HCT116 (cell line): ENCODE data around the gene SH3BP4. TPM values are rescaled to one million over a fixed set of nuclear protein-coding genes. Genes with fewer than 3 reads are reported as not detected.

Experiments
- ATAC-seq: fragments of 200-7000 bp; cut with Tn5 transposase; 2 replicates; pipeline ENCODE4 v1.9.1; 2020; ENCODE audit warnings: mild to moderate bottlenecking, moderate library complexity
- BruUV-seq: library from RNA; stranded (reverse); fragments of 400-500 nt; replicated peaks from 2 replicates; lab custom pipeline; 2021; lab: Mats Ljungman, UMichigan
- CTCF ChIA-PET: fragments of 300-600 bp; sonication (Branson Sonifier 250); formaldehyde crosslinking; loops from one replicate; lab custom pipeline; 2021; ENCODE audit warnings: antibody characterized with exemption; lab: Charles Lee
- POLR2A ChIA-PET: fragments of 300-600, 350-600 bp; sonication (Branson Sonifier 250); formaldehyde crosslinking; loops from one replicate; lab custom pipeline; 2021; ENCODE audit warnings: antibody characterized with exemption; lab: Charles Lee
- RAD21 ChIA-PET, 2 experiments: fragments of 300-600 bp; sonication (Branson Sonifier 250); formaldehyde crosslinking; loops; one replicate each; lab custom pipeline; 2023; ENCODE audit warnings: low total read pairs in 2 of 2; ENCODE audit not compliant: uncharacterized antibody in 2 of 2, unreplicated experiment in 2 of 2, low non-redundant PET in 1 of 2; lab: Charles Lee
- DNase-seq: peaks from one replicate; pipeline ENCODE4 v3.0.0-alpha.2; 2010; ENCODE audit warnings: low read depth, low spot score
- H2AFZ ChIP-seq: fragments of 200-600 bp; shearing (Covaris generic), sonication (generic); 2 replicates; pipeline ENCODE4 v1.6.1; 2017; ENCODE audit warnings: low read depth, mixed run types, mixed read lengths, antibody characterized with exemption, low read length; ENCODE audit not compliant: poor library complexity, severe bottlenecking
- H3K27ac ChIP-seq: 2 replicates; pipeline ENCODE4 v1.5.1; 2012; ENCODE audit warnings: low read depth, low read length
- H3K27me3 ChIP-seq: fragments of 200-600 bp; sonication (generic); 2 replicates; pipeline ENCODE4 v1.6.1; 2016; ENCODE audit warnings: mixed run types, low read length, mixed read lengths; ENCODE audit not compliant: insufficient read depth
- H3K36me3 ChIP-seq, 2 experiments: fragments of 200-500 bp in 1 of 2; fragments of 200-600 bp in 1 of 2; sonication (Bioruptor generic) in 1 of 2; sonication (generic) in 1 of 2; 2 replicates each; pipeline versions ENCODE4 v1.5.1 to v1.6.1; 2014 to 2016; ENCODE audit warnings: low read length in 2 of 2, inconsistent platforms in 1 of 2, mixed read lengths in 1 of 2, mixed run types in 1 of 2; ENCODE audit not compliant: insufficient read depth in 2 of 2, control insufficient read depth in 1 of 2
- H3K4me1 ChIP-seq, 2 experiments: fragments of 200-600 bp in 1 of 2; sonication (generic) in 1 of 2; 2 replicates each; pipeline versions ENCODE4 v1.5.1 to v1.6.1; 2012 to 2017; ENCODE audit warnings: low read length in 2 of 2, inconsistent platforms in 1 of 2, mild to moderate bottlenecking in 1 of 2, mixed read lengths in 1 of 2, mixed run types in 1 of 2, moderate library complexity in 1 of 2; ENCODE audit not compliant: insufficient read depth in 2 of 2, control insufficient read depth in 1 of 2
- H3K4me2 ChIP-seq: fragments of 200-600 bp; sonication (generic); 2 replicates; pipeline ENCODE4 v1.6.1; 2017; ENCODE audit warnings: mixed run types, low read length, mixed read lengths
- H3K4me3 ChIP-seq, 2 experiments: fragments of 200-600 bp in 1 of 2; sonication (generic) in 1 of 2; replicated peaks in 1 of 2; 2 replicates each; pipeline ENCODE4 v1.5.1; 2011 to 2016; ENCODE audit warnings: low read length in 2 of 2, control low read depth in 1 of 2, low read depth in 1 of 2, mild to moderate bottlenecking in 1 of 2, mixed read lengths in 1 of 2, mixed run types in 1 of 2
- H3K79me2 ChIP-seq: fragments of 200-600 bp; sonication (generic); 2 replicates; pipeline ENCODE4 v1.6.1; 2017; ENCODE audit warnings: mild to moderate bottlenecking, mixed run types, low read length, moderate library complexity, mixed read lengths; ENCODE audit not compliant: insufficient read depth
- H3K9ac ChIP-seq: fragments of 200-600 bp; sonication (generic); 2 replicates; pipeline ENCODE4 v1.6.1; 2016; ENCODE audit warnings: low read length, mixed read lengths
- H3K9me2 ChIP-seq: fragments of 200-600 bp; sonication (generic), shearing (Covaris generic); 2 replicates; pipeline ENCODE4 v1.6.1; 2017; ENCODE audit warnings: mixed run types, mild to moderate bottlenecking, moderate library complexity; ENCODE audit not compliant: insufficient read depth
- H3K9me3 ChIP-seq, 2 experiments: fragments of 200-500 bp in 1 of 2; fragments of 200-600 bp in 1 of 2; sonication (Bioruptor generic) in 1 of 2; sonication (generic) in 1 of 2; 2 replicates each; pipeline ENCODE4 v1.6.1; 2014 to 2017; ENCODE audit warnings: low read length in 2 of 2, mixed read lengths in 2 of 2, inconsistent platforms in 1 of 2, low read depth in 1 of 2, mild to moderate bottlenecking in 1 of 2, mixed run types in 1 of 2, moderate library complexity in 1 of 2; ENCODE audit not compliant: control insufficient read depth in 1 of 2, insufficient read depth in 1 of 2
- H4K20me1 ChIP-seq: fragments of 200-600 bp; sonication (generic), shearing (Covaris generic); 2 replicates; pipeline ENCODE4 v1.6.1; 2017; ENCODE audit warnings: mixed run types, mild to moderate bottlenecking, moderate library complexity; ENCODE audit not compliant: insufficient read depth
- ATF3 ChIP-seq: IDR thresholded peaks from 2 replicates; pipeline ENCODE4 v1.6.1; 2012
- CEBPB ChIP-seq: IDR thresholded peaks from 2 replicates; pipeline ENCODE4 v1.6.1; 2012; ENCODE audit warnings: low read depth
- CTCF ChIP-seq, 3 experiments: fragments of 200-600 bp in 1 of 3; sonication (generic) in 1 of 3; IDR thresholded peaks in 2 of 3; conservative IDR thresholded peaks in 1 of 3; 2 replicates each; pipeline ENCODE4 v1.5.1; 2012 to 2017; ENCODE audit warnings: low read depth in 2 of 3, low read length in 2 of 3, antibody characterized with exemption in 1 of 3, borderline replicate concordance in 1 of 3, control low read depth in 1 of 3, mild to moderate bottlenecking in 1 of 3, mixed read lengths in 1 of 3, mixed run types in 1 of 3, moderate library complexity in 1 of 3; ENCODE audit not compliant: insufficient read depth in 1 of 3
- EGR1 ChIP-seq: IDR thresholded peaks from 2 replicates; pipeline ENCODE4 v1.6.1; 2012; ENCODE audit warnings: low read depth
- JUND ChIP-seq: IDR thresholded peaks from 2 replicates; pipeline ENCODE4 v1.6.1; 2012
- MAX ChIP-seq: IDR thresholded peaks from 2 replicates; pipeline ENCODE4 v1.6.1; 2012
- POLR2AphosphoS5 ChIP-seq: IDR thresholded peaks from 2 replicates; pipeline ENCODE4 v1.6.1; 2011; ENCODE audit warnings: mild to moderate bottlenecking, low read depth, low read length, moderate library complexity
- SP1 ChIP-seq: IDR thresholded peaks from 2 replicates; pipeline ENCODE4 v1.6.1; 2012; ENCODE audit warnings: low read depth
- TCF7L2 ChIP-seq: IDR thresholded peaks from 2 replicates; pipeline ENCODE4 v1.7.0; 2011; ENCODE audit warnings: borderline replicate concordance, inconsistent platforms; ENCODE audit not compliant: insufficient read depth, insufficient read length; ENCODE audit errors: extremely low read depth
- ZFX ChIP-seq: fragments of 450-650 bp; IDR thresholded peaks from 2 replicates; pipeline ENCODE4 v1.6.1; 2017
- intact Hi-C: fragments of 100-400 bp; cut with micrococcal nuclease; formaldehyde crosslinking; loops from 2 replicates; pipeline ENCODE4 v1.10.0; 2022
- total RNA-seq: library from RNA; stranded (reverse); gene quantifications from one replicate; pipeline ENCODE4 v1.2.1, GENCODE V29; 2021; ENCODE audit not compliant: unreplicated experiment

SH3BP4 gene
- total RNA-seq, 1 experiment from 2014 or later, result 32.9 TPM

GRCh38 chr2:235009081-235009480 is 57.3 kb downstream of the SH3BP4 start:
- H3K27ac ChIP-seq, result peak overlapping the region; percentile 90
- H3K9me2 ChIP-seq, result no peaks in the 10 kb centered on the region
- ChIA-PET RAD21 (interaction anchor here in 1 of 2 experiments (2.0 kb wide), 1 partner anchor 108 kb away, joined by 5 read pairs; no protein-coding TSS in a partner anchor), POLR2A (interaction anchor here (0.8 kb wide), 1 partner anchor 17 kb away, joined by 3 read pairs; no protein-coding TSS in a partner anchor), CTCF (interaction anchor here (0.9 kb wide), 1 partner anchor 464 kb away, joined by 3 read pairs; no protein-coding TSS in a partner anchor)
- H3K36me3 ChIP-seq, result no peaks in the 10 kb centered on the region
- no peaks in the 10 kb centered on the region for H3K9me3 ChIP-seq
- BruUV-seq, result no TSS peak
- H3K4me2 ChIP-seq, result peak overlapping the region; percentile 69
- no peak overlapping the region for H2AFZ ChIP-seq
- H3K9ac ChIP-seq, result peak overlapping the region; percentile 17
- ATAC-seq (peak; percentile 10; the same call in 1 of the 2 replicates), DNase-seq (no peak)
- peaks cover 69% of the 10 kb centered on the region for H3K79me2 ChIP-seq
- intact Hi-C loops, result no loop called here
- no peaks in the 10 kb centered on the region for H4K20me1 ChIP-seq
- peak overlapping the region in 1 of 2 experiments; percentile 31; a peak in 1 of 4 replicates for H3K4me3 ChIP-seq
- TF ChIP-seq MAX, result no peak
- no peak for TF ChIP-seq JUND
- no peak for TF ChIP-seq ZFX
- TF ChIP-seq TCF7L2, result no peak
- no peak for TF ChIP-seq CEBPB
- TF ChIP-seq POLR2AphosphoS5, result no peak
- no peak for TF ChIP-seq EGR1
- H3K4me1 ChIP-seq, result peaks cover 50 to 63% of the 10 kb centered on the region in 2 experiments
- no peaks in the 10 kb centered on the region for H3K27me3 ChIP-seq

- 0 out of 4 replicates have a peak, but pooled peaks cover 0 to 9% of the 10 kb centered on the region in 2 experiments for H3K36me3 ChIP-seq
- no peaks in the 10 kb centered on the region for H4K20me1 ChIP-seq
- ATAC-seq (no peak), DNase-seq (no peak)
- no peak overlapping the region for H2AFZ ChIP-seq
- RAD21 ChIA-PET, result no interaction called here
- peaks cover 44 to 54% of the 10 kb centered on the region in 2 experiments for H3K4me1 ChIP-seq
- H3K4me3 ChIP-seq, result no peak overlapping the region
- POLR2A ChIA-PET, result no interaction called here
- H3K27me3 ChIP-seq, result no peaks in the 10 kb centered on the region
- BruUV-seq, result no TSS peak
- H3K9me2 ChIP-seq, result no peaks in the 10 kb centered on the region
- intact Hi-C loops, result no loop called here
- H3K27ac ChIP-seq, result no peak overlapping the region
- no peak overlapping the region for H3K9ac ChIP-seq
- no peak overlapping the region for H3K4me2 ChIP-seq
- no peak for TF ChIP-seq CTCF (IDR thresholded peaks at IDR 0.05 in 2 of 3, conservative IDR thresholded peaks at IDR 0.05 in 1 of 3; ENCODE audit: borderline replicate concordance in 1 of 3, insufficient read depth in 1 of 3, low read depth in 2 of 3, low read length in 2 of 3)
- no peak for TF ChIP-seq SP1
- TF ChIP-seq CEBPB, result no peak
- TF ChIP-seq ATF3, result no peak
- TF ChIP-seq, all 23 proteins: peak for 0
- CTCF ChIA-PET, result no interaction called here
- H3K79me2 ChIP-seq, result peaks cover 72% of the 10 kb centered on the region
- H3K9me3 ChIP-seq, result peaks cover 0 to 5% of the 10 kb centered on the region in 2 experiments; a peak in 1 of 4 replicates
Observed at GRCh38 chr2:235010117-235010714, 58.4 kb downstream of the SH3BP4 start.
